Subcutaneous abdominal adipose tissue (tissue), 5 donors: Measurements from ENCODE around the gene RRP1B.

ENCODE experiments used
- H3K27ac ChIP-seq: one replicate; pipeline ENCODE4 v1.7.0; 2013; ENCODE audit warnings: low read depth, mild to moderate bottlenecking, inconsistent platforms, low read length, moderate library complexity
- H3K27me3 ChIP-seq, 5 donors: one replicate each; pipeline ENCODE4 v1.7.0; 2013; ENCODE audit warnings: low read length in 5 of 5, inconsistent platforms in 1 of 5; ENCODE audit not compliant: control insufficient read depth in 5 of 5, insufficient read depth in 4 of 5
- H3K36me3 ChIP-seq, 5 donors: one replicate each; pipeline ENCODE4 v1.7.0; 2013; ENCODE audit warnings: low read length in 5 of 5; ENCODE audit not compliant: control insufficient read depth in 5 of 5, insufficient read depth in 5 of 5
- H3K4me1 ChIP-seq, 5 donors: one replicate each; pipeline ENCODE4 v1.7.0; 2013; ENCODE audit warnings: low read length in 5 of 5, mild to moderate bottlenecking in 3 of 5, moderate library complexity in 1 of 5; ENCODE audit not compliant: control insufficient read depth in 5 of 5, insufficient read depth in 5 of 5
- H3K4me3 ChIP-seq, 5 donors: one replicate each; pipeline ENCODE4 v1.7.0; 2013; ENCODE audit warnings: low read length in 5 of 5, low read depth in 1 of 5
- H3K9ac ChIP-seq, 5 donors: one replicate each; pipeline ENCODE4 v1.7.0; 2013; ENCODE audit warnings: low read length in 5 of 5, mild to moderate bottlenecking in 4 of 5, moderate library complexity in 3 of 5
- H3K9me3 ChIP-seq, 5 donors: one replicate each; pipeline ENCODE4 v1.7.0; 2013; ENCODE audit warnings: low read length in 5 of 5; ENCODE audit not compliant: control insufficient read depth in 5 of 5
- donor health status: healthy.
- donor health status: healthy.
- donor health status: healthy.
- donor health status: healthy.
- donor health status: healthy.

The RRP1B gene

DNA sequence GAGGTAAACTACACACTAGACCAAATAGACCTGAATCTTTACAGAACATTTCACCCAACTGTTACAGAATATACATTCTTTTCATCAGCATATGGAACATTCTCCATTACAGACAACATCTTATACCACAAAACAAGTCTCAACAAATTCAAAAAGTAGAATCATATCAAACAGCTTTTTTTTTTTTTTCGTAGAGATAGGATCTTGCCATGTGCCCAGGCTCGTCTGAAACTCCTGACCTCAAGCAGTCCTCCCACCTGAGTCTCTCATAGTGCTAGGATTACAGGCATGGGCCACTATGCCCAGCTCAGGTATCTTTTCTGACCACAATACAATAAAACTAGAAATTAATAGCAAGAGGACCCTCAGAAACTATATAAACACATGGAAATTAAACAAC is 36.6 kb upstream of the RRP1B start:
- Histone ChIP-seq H3K4me1 (peaks cover 0 to 6% (median 0%) of the 10 kb centered on the region in 5 donors), H3K4me3 (no peak overlapping the region), H3K27ac (no peak overlapping the region), H3K36me3 (no peaks in the 10 kb centered on the region), H3K9ac (no peak overlapping the region), H3K9me3 (peaks cover 2 to 16% (median 14%) of the 10 kb centered on the region in 5 donors), H3K27me3 (no peaks in the 10 kb centered on the region)

DNA sequence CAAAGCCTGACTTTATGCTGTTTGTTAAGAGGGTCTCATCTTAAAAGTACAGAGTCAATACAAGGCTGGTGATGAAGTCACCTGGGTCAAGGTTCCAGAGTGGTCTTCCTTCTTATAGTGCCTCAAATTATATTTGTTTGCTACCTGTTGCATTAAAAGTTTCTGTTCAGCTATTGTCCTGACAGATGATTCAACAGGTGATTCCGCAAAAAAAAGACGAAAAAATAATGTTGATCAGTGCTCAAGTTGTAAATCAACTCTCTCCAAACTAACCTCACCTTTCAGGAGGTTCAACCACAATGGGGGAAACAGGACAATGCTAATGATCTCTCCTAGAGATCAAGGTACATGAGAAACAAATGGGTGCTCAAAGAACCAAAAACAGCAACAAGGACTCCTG is 35.8 kb upstream of the RRP1B start:
- Histone ChIP-seq H3K27ac (no peak overlapping the region), H3K4me1 (peaks cover 0 to 6% (median 0%) of the 10 kb centered on the region in 5 donors), H3K9ac (no peak overlapping the region), H3K4me3 (no peak overlapping the region), H3K9me3 (peaks cover 2 to 16% (median 14%) of the 10 kb centered on the region in 5 donors), H3K36me3 (no peaks in the 10 kb centered on the region), H3K27me3 (no peaks in the 10 kb centered on the region)

DNA sequence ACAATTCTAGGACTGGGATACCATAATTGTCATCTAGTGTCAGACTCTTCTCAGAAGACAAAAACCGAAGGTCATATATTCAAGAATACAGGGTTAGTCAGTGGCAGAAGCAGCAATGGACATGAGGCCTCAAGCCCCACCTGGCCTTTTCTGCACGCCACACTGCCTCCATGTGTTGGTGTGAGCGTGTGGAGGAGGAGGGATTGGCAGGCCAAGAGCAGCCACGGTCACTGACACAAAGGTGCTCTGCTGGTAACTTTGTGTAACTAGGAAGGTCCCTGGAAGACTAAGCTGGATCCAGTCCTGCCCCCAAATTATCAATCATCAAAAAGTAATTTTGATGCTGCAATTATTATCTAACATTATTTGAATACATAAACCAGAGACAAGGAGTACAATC is 35.0 kb upstream of the RRP1B start:
- no peak overlapping the region for H3K9ac ChIP-seq
- no peaks in the 10 kb centered on the region for H3K36me3 ChIP-seq
- H3K27ac ChIP-seq, result no peak overlapping the region
- no peak overlapping the region for H3K4me3 ChIP-seq
- no peaks in the 10 kb centered on the region for H3K27me3 ChIP-seq
- peaks cover 2 to 16% (median 14%) of the 10 kb centered on the region in 5 donors for H3K9me3 ChIP-seq
- H3K4me1 ChIP-seq, result peaks cover 0 to 6% (median 0%) of the 10 kb centered on the region in 5 donors

DNA sequence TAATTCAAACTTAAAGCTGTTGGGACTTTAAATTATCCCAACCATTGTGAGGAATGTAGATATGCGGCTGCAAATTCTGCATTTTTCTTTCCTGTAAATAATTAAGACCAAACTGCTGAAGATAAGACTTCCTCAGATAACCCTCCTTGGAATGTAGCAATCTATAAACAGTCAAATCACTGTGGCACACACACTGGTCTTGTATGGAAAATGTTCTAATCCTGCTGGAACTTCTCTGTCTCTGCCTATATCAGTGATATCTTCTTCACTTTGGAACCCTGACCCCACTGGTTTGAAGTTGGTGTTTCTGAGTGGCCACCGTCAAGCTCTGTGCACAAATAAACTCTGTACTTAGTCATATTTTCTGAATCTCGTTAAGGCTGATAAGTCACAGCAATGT is 33.0 kb upstream of the RRP1B start:
- Histone ChIP-seq H3K9me3 (no peaks in the 10 kb centered on the region), H3K4me3 (no peak overlapping the region), H3K27me3 (no peaks in the 10 kb centered on the region), H3K9ac (no peak overlapping the region), H3K4me1 (peaks cover 0 to 6% (median 0%) of the 10 kb centered on the region in 5 donors), H3K36me3 (no peaks in the 10 kb centered on the region), H3K27ac (no peak overlapping the region)

DNA sequence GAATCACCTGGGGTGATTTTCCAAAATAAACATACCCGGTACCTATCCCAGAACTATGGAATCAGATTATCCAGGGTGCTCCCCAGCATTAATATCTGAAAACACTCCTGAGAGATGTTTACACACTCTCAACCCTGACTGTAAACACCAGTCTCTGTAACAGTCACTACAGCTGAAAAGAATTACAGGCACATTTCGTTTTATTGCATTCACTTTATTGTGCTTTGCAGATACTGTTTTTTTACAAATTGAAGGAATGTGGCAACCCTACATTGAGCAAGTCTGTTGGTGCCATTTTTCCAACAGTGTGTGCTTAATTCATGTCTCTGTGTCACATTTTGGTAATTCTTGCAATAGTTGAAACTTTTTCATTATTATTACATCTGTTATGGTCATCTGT is 31.8 kb upstream of the RRP1B start:
- H3K4me1 ChIP-seq, result peaks cover 0 to 6% (median 0%) of the 10 kb centered on the region in 5 donors
- no peaks in the 10 kb centered on the region for H3K36me3 ChIP-seq
- H3K9me3 ChIP-seq, result no peaks in the 10 kb centered on the region
- H3K27ac ChIP-seq, result no peak overlapping the region
- H3K4me3 ChIP-seq, result no peak overlapping the region
- H3K27me3 ChIP-seq, result no peaks in the 10 kb centered on the region
- no peak overlapping the region for H3K9ac ChIP-seq

DNA sequence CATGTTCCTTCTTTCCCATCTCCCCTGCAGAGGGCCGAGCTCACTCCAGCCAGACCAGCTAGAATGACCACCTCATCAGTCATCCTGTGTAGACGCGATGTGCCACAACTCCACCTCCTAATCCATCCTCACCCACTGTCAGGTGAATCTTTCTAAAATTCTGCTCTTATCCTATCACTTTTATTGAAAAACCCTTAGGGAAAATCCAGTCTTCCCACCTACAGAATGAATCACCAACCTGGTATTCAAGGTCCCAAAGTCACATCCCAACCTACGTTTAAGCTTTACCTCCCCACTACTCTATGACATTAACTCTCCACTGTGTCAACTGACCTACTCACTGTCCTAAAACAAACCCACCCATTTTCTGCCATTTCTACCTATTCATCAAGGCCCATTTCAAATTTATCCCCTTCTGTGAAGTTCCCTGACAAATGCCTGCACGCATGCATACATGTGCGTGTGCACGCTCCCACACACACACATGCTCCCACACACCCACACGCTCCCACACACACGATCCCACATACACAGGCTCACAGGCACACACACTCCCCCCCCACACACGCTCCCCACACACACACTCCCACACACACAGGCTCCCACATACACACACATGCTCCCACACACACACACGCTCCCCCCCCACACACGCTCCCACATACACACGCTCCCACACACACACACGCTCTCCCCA is 27.8 kb upstream of the RRP1B start:
- no peaks in the 10 kb centered on the region for H3K36me3 ChIP-seq
- peaks cover 0 to 6% (median 0%) of the 10 kb centered on the region in 5 donors for H3K4me1 ChIP-seq
- no peak overlapping the region for H3K4me3 ChIP-seq
- H3K27me3 ChIP-seq, result no peaks in the 10 kb centered on the region
- H3K27ac ChIP-seq, result no peak overlapping the region
- H3K9me3 ChIP-seq, result no peaks in the 10 kb centered on the region
- no peak overlapping the region for H3K9ac ChIP-seq

DNA sequence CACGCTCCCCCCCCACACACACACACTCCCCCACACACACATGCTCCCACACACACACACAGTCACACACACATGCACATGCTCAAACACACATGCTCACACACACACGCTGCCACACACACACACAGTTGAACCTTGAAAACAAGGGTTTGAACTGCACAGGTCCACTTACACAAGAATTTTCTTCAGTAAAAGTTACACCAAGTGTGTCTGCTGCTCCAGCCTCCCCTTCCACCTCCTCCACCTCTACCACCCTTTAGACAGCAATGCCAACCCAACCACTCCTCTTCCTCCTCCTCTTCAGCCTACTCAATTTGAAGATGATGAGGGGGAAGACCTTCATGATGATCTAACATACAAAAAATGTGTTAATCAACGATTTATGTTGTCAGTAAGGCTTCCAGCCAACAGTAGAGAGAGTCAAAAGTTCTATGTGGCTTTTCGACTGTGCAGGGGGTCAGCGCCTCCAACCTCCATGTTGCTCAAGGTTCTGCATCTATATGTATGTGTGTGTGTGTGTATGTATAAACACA is 26.9 kb upstream of the RRP1B start:
- Histone ChIP-seq H3K4me1 (peaks cover 0 to 3% (median 0%) of the 10 kb centered on the region in 5 donors), H3K36me3 (no peaks in the 10 kb centered on the region), H3K9ac (no peak overlapping the region), H3K27ac (no peak overlapping the region), H3K4me3 (no peak overlapping the region), H3K27me3 (no peaks in the 10 kb centered on the region), H3K9me3 (no peaks in the 10 kb centered on the region)

DNA sequence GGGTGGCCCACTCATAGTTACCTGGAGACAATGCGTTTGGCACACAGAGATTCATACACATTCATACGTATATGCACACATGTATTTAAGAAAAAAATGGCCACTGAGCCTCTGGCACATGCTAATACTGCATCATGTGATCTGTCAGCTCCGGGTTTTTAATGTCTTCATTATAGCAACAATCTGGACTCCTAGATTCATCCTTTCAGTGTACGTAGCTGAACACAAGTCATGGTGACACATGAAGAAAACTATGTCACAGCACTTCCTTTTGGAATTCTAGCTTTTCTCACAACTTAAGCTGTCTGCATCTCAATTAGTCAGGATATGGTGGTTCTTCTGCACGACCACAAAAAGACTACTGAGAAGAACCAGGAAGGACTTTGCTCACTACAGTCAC is 24.7 kb upstream of the RRP1B start:
- H3K9ac ChIP-seq, result no peak overlapping the region
- no peak overlapping the region for H3K27ac ChIP-seq
- H3K36me3 ChIP-seq, result no peaks in the 10 kb centered on the region
- no peaks in the 10 kb centered on the region for H3K4me1 ChIP-seq
- H3K9me3 ChIP-seq, result no peaks in the 10 kb centered on the region
- no peaks in the 10 kb centered on the region for H3K27me3 ChIP-seq
- H3K4me3 ChIP-seq, result no peak overlapping the region

DNA sequence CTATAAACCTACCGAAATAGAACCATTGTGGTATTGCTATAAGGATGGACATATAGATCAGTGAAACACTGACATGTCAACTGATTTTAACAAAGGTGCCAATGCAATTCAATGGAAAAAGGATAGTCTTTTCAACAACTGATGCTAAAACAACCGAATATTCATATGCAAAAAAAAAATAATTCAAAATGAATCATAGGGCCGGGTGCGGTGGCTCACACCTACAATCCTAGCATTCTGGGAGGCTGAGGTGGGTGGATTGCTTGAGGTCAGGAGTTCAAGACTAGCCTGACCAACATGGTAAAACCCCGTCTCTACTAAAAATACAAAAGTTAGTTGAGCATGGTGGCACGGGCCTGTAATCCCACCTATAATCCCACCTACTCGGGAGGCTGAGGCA is 23.9 kb upstream of the RRP1B start:
- H3K9ac ChIP-seq, result no peak overlapping the region
- H3K4me3 ChIP-seq, result no peak overlapping the region
- H3K27ac ChIP-seq, result no peak overlapping the region
- H3K36me3 ChIP-seq, result no peaks in the 10 kb centered on the region
- H3K27me3 ChIP-seq, result no peaks in the 10 kb centered on the region
- peaks cover 0 to 5% (median 0%) of the 10 kb centered on the region in 5 donors for H3K4me1 ChIP-seq
- no peaks in the 10 kb centered on the region for H3K9me3 ChIP-seq

DNA sequence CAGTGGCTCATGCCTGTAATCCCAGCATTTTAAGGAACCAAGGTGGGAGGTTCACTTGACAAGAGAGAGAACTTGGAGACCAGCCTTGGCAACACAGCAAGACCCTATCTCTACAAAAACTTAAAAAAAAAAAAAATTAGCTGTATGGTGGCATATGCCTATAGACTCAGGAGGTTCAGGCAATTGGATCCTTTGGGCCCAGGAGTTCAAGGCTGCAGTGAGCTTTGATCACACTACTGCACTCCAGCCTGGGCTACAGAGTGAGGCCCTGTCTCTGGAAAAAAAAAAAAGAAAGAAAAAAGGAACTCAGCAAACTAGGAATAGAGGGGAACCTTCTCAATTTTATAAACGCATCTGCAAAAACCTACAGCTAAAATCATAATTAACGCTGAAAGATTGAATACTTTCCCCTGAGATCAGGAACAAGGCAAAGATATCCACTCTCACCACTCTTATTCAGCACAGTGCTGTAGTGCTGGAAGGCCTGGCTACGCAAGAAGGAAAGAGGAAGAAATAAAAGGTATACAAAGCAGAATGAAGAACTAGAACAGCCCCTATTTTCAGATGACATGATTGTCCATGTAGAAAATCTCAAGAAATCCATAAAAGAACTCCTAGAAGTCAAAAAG is 21.7 kb upstream of the RRP1B start:
- Histone ChIP-seq H3K9ac (no peak overlapping the region), H3K36me3 (no peaks in the 10 kb centered on the region), H3K4me3 (no peak overlapping the region), H3K4me1 (peaks cover 0 to 5% (median 0%) of the 10 kb centered on the region in 5 donors), H3K27me3 (no peaks in the 10 kb centered on the region), H3K27ac (no peak overlapping the region), H3K9me3 (no peaks in the 10 kb centered on the region)
